Muscle of arm (tissue), 12 donors: ENCODE data around the gene CD274. TPM values are rescaled to one million over a fixed set of nuclear protein-coding genes. Genes with fewer than 3 reads are reported as not detected.
"Not testable (repeated sequence)": the region's sequence is repeated elsewhere in the genome, so short reads cannot be mapped to it uniquely, and the experiment has no call there.

Experiments
- DNase-seq: peaks from one replicate; pipeline ENCODE4 v3.0.0-alpha.2; 2013
- polyA plus RNA-seq, 12 donors: library from polyadenylated mRNA; unstranded; fragments of 120-200 nt; gene quantifications; one replicate each; pipeline ENCODE4 v1.2.1, GENCODE V29; 2013; ENCODE audit not compliant: insufficient read length in 12 of 12

CD274 gene
- polyA plus RNA-seq, 12 donors = 0.41 to 1.7 (median 1.2) TPM; not detected in 2

GRCh38 chr9:5494765-5495164, 44.4 kb downstream of the CD274 start:
- DNase-seq = not testable (repeated sequence)

GRCh38 chr9:5499157-5499556, 48.8 kb downstream of the CD274 start:
- no peak for DNase-seq

DNA sequence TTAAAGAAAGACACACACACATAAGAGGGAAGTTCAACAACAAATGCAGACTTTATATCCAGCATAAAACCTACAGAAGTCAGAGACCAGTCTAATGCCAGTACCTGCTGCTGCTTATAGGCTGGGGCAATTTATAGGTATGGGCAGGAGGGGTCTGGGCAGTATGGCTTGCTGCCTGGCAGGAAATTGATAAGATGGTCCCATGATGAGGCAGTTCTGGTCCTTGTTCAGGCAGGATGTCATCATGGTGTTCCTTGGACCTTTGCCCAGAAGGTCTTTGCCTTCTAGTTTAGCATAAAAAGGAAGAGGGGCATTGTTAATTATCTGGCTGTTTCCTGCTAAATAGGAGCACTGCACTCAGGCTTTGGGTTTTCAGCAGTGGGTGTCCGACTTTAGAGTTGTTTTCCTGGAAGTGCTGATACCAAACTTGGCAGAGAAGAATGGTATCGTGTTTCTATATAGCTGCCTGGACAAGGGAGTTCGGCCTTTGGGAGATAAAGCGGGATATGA, 49.6 kb downstream of the CD274 start:
- DNase-seq = no peak

DNA sequence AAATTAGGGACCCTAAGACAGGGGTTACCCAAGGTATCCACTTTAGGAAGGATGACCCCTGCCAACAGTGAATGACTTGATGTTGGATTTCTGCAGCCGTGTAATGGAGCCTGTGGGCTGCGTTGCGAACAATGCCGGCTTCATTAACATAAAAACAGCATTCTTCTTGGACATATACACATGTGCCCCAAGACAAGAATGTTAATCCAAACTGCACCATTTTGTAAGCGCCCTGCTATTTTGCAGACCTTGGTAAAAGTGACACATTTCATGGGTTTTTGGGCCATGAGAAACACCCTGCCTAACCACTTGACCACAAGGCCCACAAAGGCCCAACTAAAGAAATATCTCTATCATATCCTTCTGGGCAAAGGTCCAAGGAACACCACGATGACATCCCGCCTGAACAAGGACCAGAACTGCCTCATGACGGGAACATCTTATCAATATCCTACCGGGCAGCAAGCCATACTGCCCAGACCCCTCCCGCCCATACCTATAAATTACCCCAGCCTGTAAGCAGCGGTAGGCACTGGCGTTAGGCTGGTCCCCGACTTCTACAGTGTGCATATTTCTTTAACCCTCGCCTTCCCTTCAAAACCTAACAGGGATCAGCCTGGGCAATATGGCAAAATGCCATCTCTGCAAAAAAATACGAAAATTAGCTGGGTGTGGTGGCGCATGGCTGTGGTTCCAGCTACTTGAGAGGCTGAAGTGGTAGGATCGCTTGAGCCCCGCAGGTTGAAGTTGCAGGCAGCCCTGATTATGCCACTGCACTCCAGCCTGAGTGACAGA, 50.3 kb downstream of the CD274 start:
- no peak for DNase-seq

DNA sequence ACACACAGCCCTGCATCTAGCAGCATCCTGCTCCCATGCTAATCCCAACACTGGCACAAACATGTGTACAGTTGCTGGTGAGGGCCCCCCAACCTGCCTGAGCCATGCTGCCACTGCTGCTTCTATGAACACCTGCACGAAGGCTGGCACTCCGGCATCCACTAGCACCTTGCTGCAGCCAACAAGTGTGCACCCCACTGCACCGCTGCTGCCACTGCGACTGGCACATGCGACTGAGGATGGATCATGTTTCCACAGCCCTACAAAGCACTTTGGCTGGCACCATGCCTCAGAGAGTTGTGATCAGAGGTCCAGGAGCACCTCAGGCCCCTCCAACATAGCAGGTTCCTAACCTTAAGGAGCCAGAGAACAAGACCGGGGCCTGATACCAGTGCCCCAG, 52.2 kb downstream of the CD274 start:
- DNase-seq = no peak

- no peak for DNase-seq
Observed at GRCh38 chr9:5509573-5509972, 59.2 kb downstream of the CD274 start.

DNA sequence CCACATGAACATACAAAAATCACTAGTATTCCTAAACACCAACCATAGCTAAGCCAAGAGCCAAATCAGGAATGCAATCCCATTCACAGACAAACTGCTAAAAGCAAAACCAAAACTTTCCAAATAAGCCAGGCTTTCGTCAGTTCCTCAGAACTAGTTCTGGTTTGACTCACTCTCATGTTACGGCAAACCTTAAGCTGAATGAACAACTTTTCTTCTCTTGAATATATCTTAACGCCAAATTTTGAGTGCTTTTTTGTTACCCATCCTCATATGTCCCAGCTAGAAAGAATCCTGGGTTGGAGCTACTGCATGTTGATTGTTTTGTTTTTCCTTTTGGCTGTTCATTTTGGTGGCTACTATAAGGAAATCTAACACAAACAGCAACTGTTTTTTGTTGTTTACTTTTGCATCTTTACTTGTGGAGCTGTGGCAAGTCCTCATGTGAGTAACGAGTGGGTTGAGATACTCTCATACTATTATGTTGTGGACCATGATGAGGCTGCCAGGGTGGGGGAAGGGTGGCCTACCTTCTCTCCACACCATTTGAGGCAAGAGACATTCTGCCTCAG, 60.1 kb downstream of the CD274 start, which contains the start of gene PDCD1LG2:
PDCD1LG2 (plus strand) TSS at position 172 of the 572 bp plus-strand sequence. CDS start 12,016 bp downstream, outside the sequence.
- no peak for DNase-seq

DNA sequence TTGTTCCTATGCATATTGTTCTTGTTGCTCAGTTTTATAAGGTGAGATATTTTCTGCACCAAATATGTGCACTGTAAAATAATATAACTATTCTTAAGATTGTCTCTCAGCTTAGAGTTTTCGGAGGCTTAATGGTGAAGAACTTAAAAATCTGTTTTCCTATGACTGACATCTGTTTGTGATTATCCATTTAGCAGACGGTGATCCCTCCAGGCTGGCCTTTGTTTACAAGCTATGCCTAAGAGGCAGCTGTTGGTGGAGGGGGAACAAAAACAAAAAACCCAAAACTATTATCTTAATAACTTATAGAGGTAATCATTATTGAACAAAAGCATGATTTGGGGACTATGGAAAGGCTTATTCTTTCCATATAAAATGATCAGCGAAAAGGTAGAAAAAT, 60.6 kb downstream of the CD274 start:
- no peak for DNase-seq

GRCh38 chr9:5511476-5511875, 61.1 kb downstream of the CD274 start:
- no peak for DNase-seq

DNA sequence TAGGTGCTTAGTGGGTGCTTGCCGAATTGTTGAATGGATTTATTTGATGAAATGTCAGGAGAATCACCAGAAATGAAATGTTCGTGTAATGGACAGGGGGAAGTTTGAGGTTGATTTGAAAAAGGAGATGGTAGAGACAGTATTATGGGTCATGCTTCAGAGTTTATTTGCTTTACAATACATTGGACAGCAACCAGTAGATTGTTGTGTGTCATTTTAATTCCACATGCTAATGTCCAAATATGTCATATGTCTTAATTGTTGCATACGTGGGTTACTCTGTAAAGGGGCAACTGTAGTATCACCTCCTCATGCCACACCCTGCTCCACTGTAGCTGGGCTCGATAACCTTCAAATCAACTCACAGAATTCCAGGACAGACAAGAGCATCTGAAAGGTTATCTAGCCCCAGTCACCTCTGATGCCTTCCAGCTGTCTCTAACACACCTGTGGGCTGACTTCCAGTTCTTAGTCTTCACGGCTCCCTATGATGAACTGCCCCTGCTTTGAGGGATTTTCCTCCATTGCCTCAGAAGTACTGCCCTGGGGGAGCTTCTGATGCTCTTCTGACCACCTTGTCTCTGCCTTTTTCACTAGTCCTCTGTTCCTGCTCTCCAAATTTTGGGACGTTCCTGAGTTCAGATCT, 61.7 kb downstream of the CD274 start:
- no peak for DNase-seq

DNA sequence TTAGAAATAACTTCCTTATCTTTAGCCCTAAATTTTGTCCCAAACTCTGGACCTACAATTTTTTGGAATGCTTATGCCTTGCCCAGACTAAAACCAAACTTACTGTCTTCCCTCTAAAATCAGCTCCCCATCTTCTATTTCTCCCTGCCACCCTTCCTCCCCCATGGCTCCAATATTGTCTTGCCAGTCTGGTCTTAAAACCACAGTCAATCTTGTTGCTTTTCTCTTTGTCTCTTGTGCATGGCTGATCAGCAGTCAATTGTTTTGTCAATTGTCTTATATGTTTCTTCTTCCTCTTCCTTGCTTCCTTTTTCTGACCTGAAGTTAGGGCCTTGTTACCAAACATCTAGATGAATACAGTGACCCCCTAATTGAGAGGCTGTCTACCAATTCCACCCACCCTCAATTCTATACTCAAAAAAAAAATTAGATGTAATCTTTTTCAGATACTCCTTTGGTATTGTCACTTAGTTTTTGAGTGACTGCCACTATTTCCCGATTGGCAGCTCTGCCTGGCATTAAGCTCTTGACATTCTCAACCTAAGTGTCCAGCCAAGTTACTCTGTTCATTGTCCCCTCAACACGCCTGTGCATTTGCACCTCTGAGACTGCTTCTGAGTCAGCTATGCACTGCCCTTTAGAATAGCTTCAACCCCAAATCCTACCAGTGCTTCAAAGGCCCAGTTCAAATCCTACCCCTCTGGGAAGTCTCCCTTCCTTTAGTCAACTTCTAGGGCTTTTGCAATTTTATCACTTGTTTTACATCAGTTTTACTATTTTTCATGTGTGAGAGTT, 62.5 kb downstream of the CD274 start:
- DNase-seq = no peak

DNA sequence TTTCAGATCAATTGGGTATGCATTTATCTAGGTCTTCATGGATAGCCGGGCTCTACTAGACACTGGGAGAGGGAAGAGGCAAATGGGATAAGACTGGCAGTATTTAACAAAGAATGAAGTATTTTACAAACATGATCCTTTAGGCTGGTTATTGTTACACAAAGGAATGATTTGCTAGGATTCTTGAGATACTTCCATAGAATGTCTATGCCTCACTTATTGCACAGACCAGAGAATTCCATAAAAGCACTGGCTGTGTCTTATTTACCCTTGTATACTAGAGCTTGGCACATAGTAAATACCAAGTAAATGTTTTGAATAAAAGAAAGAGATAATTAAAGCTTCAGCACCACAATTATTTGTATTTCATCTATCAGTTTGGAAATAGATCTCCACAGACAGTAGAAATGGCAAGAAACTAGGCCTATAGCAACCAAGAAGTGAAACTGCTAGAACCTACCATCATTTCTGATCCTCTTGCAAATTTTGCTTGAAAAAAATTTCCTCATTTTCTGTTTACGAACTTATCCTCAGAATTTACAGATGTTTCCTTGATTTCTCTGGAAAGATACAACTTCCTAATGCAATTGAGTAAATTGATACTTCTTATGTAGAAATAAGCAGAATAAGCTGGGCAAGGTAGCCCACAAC, 63.7 kb downstream of the CD274 start:
- DNase-seq = no peak

GRCh38 chr9:5514617-5515260, 64.4 kb downstream of the CD274 start:
- DNase-seq = no peak

DNA sequence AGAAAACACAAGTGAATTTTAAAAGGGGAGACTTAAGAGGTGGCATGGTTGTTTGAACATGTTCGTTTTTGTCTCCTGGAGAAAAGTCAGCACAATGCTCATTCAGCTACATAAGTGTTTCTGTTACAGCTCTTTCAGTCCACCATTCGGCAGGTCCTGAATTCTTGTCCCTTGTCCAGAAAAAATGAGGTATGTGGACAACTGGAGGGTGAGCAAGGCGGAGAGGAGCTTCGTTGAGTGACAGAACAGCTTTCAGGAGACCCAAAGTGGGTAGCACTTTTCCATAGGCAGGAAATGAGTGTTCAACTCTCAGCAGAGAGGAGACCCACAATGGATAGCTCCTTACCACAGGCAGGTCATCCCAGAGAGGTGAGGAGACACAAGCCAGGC, 64.9 kb downstream of the CD274 start:
- no peak for DNase-seq

GRCh38 chr9:5516453-5517220, 66.3 kb downstream of the CD274 start:
- no peak for DNase-seq

GRCh38 chr9:5518171-5518936, 68.0 kb downstream of the CD274 start:
- no peak for DNase-seq

- no peak for DNase-seq
Observed at GRCh38 chr9:5518937-5519319, 68.6 kb downstream of the CD274 start.
